K562 (cell line): Measurements from ENCODE around the gene EFHC1. TPM values are rescaled to one million over a fixed set of nuclear protein-coding genes. Genes with fewer than 3 reads are reported as not detected.

Source experiments
- ATAC-seq: fragments of 200-7000 bp; cut with Tn5 transposase; 3 replicates; pipeline ENCODE4 v1.9.1; 2020; ENCODE audit warnings: moderate library complexity
- BruUV-seq: library from RNA; stranded (reverse); fragments of 400-500 nt; replicated peaks from 2 replicates; lab custom pipeline; 2021; lab: Mats Ljungman, UMichigan
- CTCF ChIA-PET: fragments of 300-600 bp; formaldehyde crosslinking; extraction: SDS; loops from one replicate; lab custom pipeline; 2021; ENCODE audit warnings: low intra/inter-chr PET ratio; lab: Yijun Ruan, JAX
- POLR2A ChIA-PET: fragments of 300-600, 350-650 bp; sonication (Branson Sonifier 250); formaldehyde crosslinking; extraction: SDS; loops from one replicate; lab custom pipeline; 2021; ENCODE audit warnings: antibody characterized with exemption, inconsistent platforms; lab: Yijun Ruan, JAX
- DNase-seq, 4 experiments: peaks; one replicate each; pipeline versions ENCODE4 v3.0.0 to v3.0.0-alpha.2; 2011 to 2018; ENCODE audit warnings: low spot score in 3 of 4, mixed read lengths in 3 of 4; ENCODE audit errors: extremely low read depth in 1 of 4
- FAIRE-seq: peaks from 2 replicates; lab custom pipeline; 2011; peaks lifted over from hg19 to GRCh38; lab: Jason Lieb, UNC
- H2AFZ ChIP-seq: 2 replicates; pipeline ENCODE4 v1.6.0; 2011; ENCODE audit warnings: low read depth, low read length, control low read depth, inconsistent platforms
- H3K27ac ChIP-seq: fragments of 200-600 bp; 3 replicates; pipeline ENCODE4 v1.8.0; 2011; ENCODE audit warnings: low read depth, mild to moderate bottlenecking, control low read depth, inconsistent platforms, low read length, moderate library complexity, mixed read lengths; ENCODE audit errors: extremely low read depth
- H3K27me3 ChIP-seq, 2 experiments: fragments of 300-600 bp in 1 of 2; 2 replicates in 1 of 2; 3 replicates in 1 of 2; pipeline versions ENCODE4 v1.6.0 to v1.8.0; 2011; ENCODE audit warnings: inconsistent platforms in 2 of 2, low read length in 2 of 2, mild to moderate bottlenecking in 1 of 2, mixed read lengths in 1 of 2, moderate library complexity in 1 of 2; ENCODE audit not compliant: control insufficient read depth in 2 of 2, insufficient read depth in 2 of 2
- H3K36me3 ChIP-seq: fragments of 300-600 bp; 3 replicates; pipeline ENCODE4 v1.8.0; 2011; ENCODE audit warnings: mild to moderate bottlenecking, low read length, inconsistent platforms; ENCODE audit not compliant: control insufficient read depth, insufficient read depth
- H3K4me1 ChIP-seq, 2 experiments: fragments of 200-600 bp in 1 of 2; replicated peaks in 1 of 2; 2 replicates in 1 of 2; 3 replicates in 1 of 2; pipeline versions ENCODE4 v1.5.1 to v1.8.0; 2011; ENCODE audit warnings: inconsistent platforms in 2 of 2, low read length in 2 of 2, mild to moderate bottlenecking in 1 of 2, mixed read lengths in 1 of 2, moderate library complexity in 1 of 2; ENCODE audit not compliant: control insufficient read depth in 2 of 2, insufficient read depth in 2 of 2
- H3K4me2 ChIP-seq: 2 replicates; pipeline ENCODE4 v1.6.1; 2011; ENCODE audit warnings: low read length, control low read depth, inconsistent platforms, mixed read lengths; ENCODE audit not compliant: insufficient read depth
- H3K4me3 ChIP-seq: fragments of 200-600 bp; sonication (generic), shearing (Covaris generic); 2 replicates; pipeline ENCODE4 v1.5.1; 2016; ENCODE audit warnings: control low read depth, inconsistent platforms
- H3K79me2 ChIP-seq: fragments of 200-600 bp; 3 replicates; pipeline ENCODE4 v1.8.0; 2011; ENCODE audit warnings: low read length, inconsistent platforms; ENCODE audit not compliant: control insufficient read depth, insufficient read depth
- H3K9ac ChIP-seq, 2 experiments: 2 replicates each; pipeline versions ENCODE4 v1.6.0 to v1.6.1; 2011; ENCODE audit warnings: low read depth in 2 of 2, low read length in 2 of 2, control low read depth in 1 of 2, inconsistent platforms in 1 of 2, mild to moderate bottlenecking in 1 of 2, mixed read lengths in 1 of 2; ENCODE audit not compliant: insufficient read depth in 1 of 2
- H3K9me1 ChIP-seq: one replicate; pipeline ENCODE4 v1.6.0; 2011; ENCODE audit warnings: inconsistent platforms, mild to moderate bottlenecking, low read length, moderate library complexity; ENCODE audit not compliant: control insufficient read depth, insufficient read depth
- H3K9me3 ChIP-seq: replicated peaks from 2 replicates; pipeline ENCODE4 v1.5.1; 2011; ENCODE audit warnings: low read depth, low read length, inconsistent platforms; ENCODE audit not compliant: control insufficient read depth, insufficient read depth
- H4K20me1 ChIP-seq: replicated peaks from 2 replicates; pipeline ENCODE4 v1.6.1; 2011; ENCODE audit warnings: low read length, inconsistent platforms, mixed read lengths; ENCODE audit not compliant: control insufficient read depth, insufficient read depth
- CBX5 ChIP-seq: IDR thresholded peaks from 2 replicates; pipeline ENCODE4 v1.6.1; 2014; ENCODE audit warnings: low read depth, borderline replicate concordance
- HDAC1 ChIP-seq, 2 experiments: fragments of 450-650 bp; IDR thresholded peaks; 2 replicates each; pipeline ENCODE4 v1.6.1; 2016 to 2017; ENCODE audit warnings: inconsistent platforms in 1 of 2, mild to moderate bottlenecking in 1 of 2, moderate library complexity in 1 of 2
- MCM7 ChIP-seq, 2 experiments: fragments of 450-650 bp; IDR thresholded peaks; 2 replicates each; pipeline ENCODE4 v1.6.1; 2016 to 2018
- NRF1 ChIP-seq, 2 experiments: fragments of 450-650 bp; IDR thresholded peaks in 1 of 2; conservative IDR thresholded peaks in 1 of 2; 2 replicates each; pipeline ENCODE4 v1.6.1; 2014; ENCODE audit warnings: mild to moderate bottlenecking in 2 of 2
- PHB ChIP-seq: fragments of 250-450 bp; sonication (Bioruptor Pico); IDR thresholded peaks from 2 replicates; pipeline ENCODE4 v1.5.0; 2021
- THAP12 ChIP-seq: fragments of 250-450 bp; sonication (Bioruptor Pico); IDR thresholded peaks from 2 replicates; pipeline ENCODE4 v1.9.0; 2021; ENCODE audit warnings: mild to moderate bottlenecking, inconsistent platforms
- ZBTB49 ChIP-seq: sonication (generic); formaldehyde crosslinking; IDR thresholded peaks from 2 replicates; pipeline ENCODE4 v1.8.0; 2022; ENCODE audit warnings: missing genetic modification reagents, mild to moderate bottlenecking, borderline replicate concordance
- ZFP1 ChIP-seq: fragments of 450-650 bp; formaldehyde crosslinking; IDR thresholded peaks from 2 replicates; pipeline ENCODE4 v1.4.0; 2020; ENCODE audit warnings: mild to moderate bottlenecking, mixed read lengths
- ZFPM2 ChIP-seq: fragments of 250-450 bp; sonication (Bioruptor Pico); IDR thresholded peaks from 2 replicates; pipeline ENCODE4 v1.5.1; 2022; ENCODE audit warnings: mild to moderate bottlenecking
- ZNF354B ChIP-seq: fragments of 250-450 bp; sonication (Bioruptor Pico); IDR thresholded peaks from 2 replicates; pipeline ENCODE4 v1.4.0; 2020
- ZNF408 ChIP-seq: fragments of 250-450 bp; sonication (Bioruptor Pico); IDR thresholded peaks from 2 replicates; pipeline ENCODE4 v1.4.0; 2020; ENCODE audit warnings: low read depth, mild to moderate bottlenecking, moderate library complexity
- WGBS: fragments of 100-300 bp; shearing (Covaris generic); methylation state at CpG from one replicate; pipeline ENCODE4 v1.1.6; 2016; ENCODE audit warnings: low coverage, mixed read lengths; ENCODE audit not compliant: insufficient coverage; ENCODE audit errors: missing lambda C conversion rate; 5-methylcytosine and 5-hydroxymethylcytosine counted together
- in situ Hi-C: fragments of 300-500 bp; cut with MboI; formaldehyde crosslinking; loops from 4 replicates; pipeline ENCODE4 v1.15.0; 2018; ENCODE audit warnings: inconsistent platforms, mixed read lengths
- intact Hi-C: fragments of 100-400 bp; cut with micrococcal nuclease; formaldehyde crosslinking; loops from 2 replicates; pipeline ENCODE4 v1.14.2; 2022
- polyA plus RNA-seq, 8 experiments: library from polyadenylated mRNA; depleted of rRNA in 4 of 8; stranded (reverse) in 5 of 8; unstranded in 3 of 8; fragments of >200 nt; fragmentation: Nextera tagmentation in 2 of 8; fragmentation: Illumina TruSeq in 1 of 8; extraction: Ambion mirVana in 2 of 8; extraction: Trizol in 1 of 8; gene quantifications; 2 replicates each; pipeline versions ENCODE4 v1.2.1 to v1.2.3, GENCODE V29; 2011 to 2014; ENCODE audit warnings: inconsistent platforms in 1 of 8, missing spikeins in 1 of 8
- total RNA-seq, 7 experiments: library from RNA; depleted of rRNA in 6 of 7; stranded (reverse); fragments of >200 nt in 6 of 7; fragmentation: Illumina TruSeq in 2 of 7; extraction: Trizol in 2 of 7; gene quantifications; 2 replicates each; pipeline versions ENCODE4 v1.2.1 to v1.2.3, GENCODE V29; 2011 to 2021; ENCODE audit warnings: low replicate concordance in 1 of 7
- TF ChIP-seq, protein P1 (sequence below): sonication (generic); formaldehyde crosslinking; IDR thresholded peaks from 2 replicates; pipeline ENCODE4 v1.4.0; 2020; ENCODE audit warnings: mild to moderate bottlenecking, missing genetic modification reagents
- TF ChIP-seq, protein P2 (sequence below): IDR thresholded peaks from 3 replicates; pipeline ENCODE4 v1.6.1; 2011; ENCODE audit warnings: borderline replicate concordance, mild to moderate bottlenecking, moderate library complexity; ENCODE audit not compliant: insufficient read length; ENCODE audit errors: extremely low read depth

The EFHC1 gene
- total and polyA plus RNA-seq, 9 of the 15 experiments (the other 6 are each of a cell fraction or from before 2014, with no cell fraction given) = 9.5 to 31.0 (median 14.9) TPM

GRCh38 chr6:52377538-52378221, 42.5 kb upstream of the EFHC1 start:
- ATAC-seq (no peak), DNase-seq (no peak), FAIRE-seq (no peak)
- 17% methylated on average over 3 of the region's 3 CpGs for WGBS
- H4K20me1 ChIP-seq = no peaks in the 10 kb centered on the region
- no peaks in the 10 kb centered on the region for H3K27me3 ChIP-seq
- no peaks in the 10 kb centered on the region for H3K4me1 ChIP-seq
- H3K27ac ChIP-seq = no peak overlapping the region
- no peak overlapping the region for H2AFZ ChIP-seq
- no peak overlapping the region for H3K9ac ChIP-seq
- CTCF ChIA-PET = no interaction called here
- H3K9me3 ChIP-seq = no peaks in the 10 kb centered on the region
- H3K4me3 ChIP-seq = no peak overlapping the region
- intact Hi-C loops (no loop called here), in situ Hi-C loops (no loop called here)
- POLR2A ChIA-PET = interaction anchor here (1.5 kb wide), 1 partner anchor 59 kb away, joined by 5 read pairs; no protein-coding TSS in a partner anchor
- H3K4me2 ChIP-seq = no peak overlapping the region
- peaks cover 6% of the 10 kb centered on the region; the same call in 1 of the 3 replicates for H3K79me2 ChIP-seq
- H3K9me1 ChIP-seq = no peaks in the 10 kb centered on the region
- no TSS peak for BruUV-seq
- H3K36me3 ChIP-seq = peaks cover 3% of the 10 kb centered on the region; the same call in 1 of the 3 replicates
- TF ChIP-seq ZFPM2 (CRISPR knock-in tag) (no peak), PHB (CRISPR knock-in tag) (no peak), HDAC1 (IDR thresholded peaks at IDR 0.05) (no peak), ZBTB49 (CRISPR knock-in tag) (no peak), CBX5 (no peak), ZNF408 (CRISPR knock-in tag) (no peak), MCM7 (IDR thresholded peaks at IDR 0.05) (no peak), ZNF354B (no peak), ZFP1 (no peak), NRF1 (conservative IDR thresholded peaks at IDR 0.05 in 1 of 2, IDR thresholded peaks at IDR 0.05 in 1 of 2) (no peak), THAP12 (CRISPR knock-in tag) (no peak)
- TF ChIP-seq, protein P1, sequence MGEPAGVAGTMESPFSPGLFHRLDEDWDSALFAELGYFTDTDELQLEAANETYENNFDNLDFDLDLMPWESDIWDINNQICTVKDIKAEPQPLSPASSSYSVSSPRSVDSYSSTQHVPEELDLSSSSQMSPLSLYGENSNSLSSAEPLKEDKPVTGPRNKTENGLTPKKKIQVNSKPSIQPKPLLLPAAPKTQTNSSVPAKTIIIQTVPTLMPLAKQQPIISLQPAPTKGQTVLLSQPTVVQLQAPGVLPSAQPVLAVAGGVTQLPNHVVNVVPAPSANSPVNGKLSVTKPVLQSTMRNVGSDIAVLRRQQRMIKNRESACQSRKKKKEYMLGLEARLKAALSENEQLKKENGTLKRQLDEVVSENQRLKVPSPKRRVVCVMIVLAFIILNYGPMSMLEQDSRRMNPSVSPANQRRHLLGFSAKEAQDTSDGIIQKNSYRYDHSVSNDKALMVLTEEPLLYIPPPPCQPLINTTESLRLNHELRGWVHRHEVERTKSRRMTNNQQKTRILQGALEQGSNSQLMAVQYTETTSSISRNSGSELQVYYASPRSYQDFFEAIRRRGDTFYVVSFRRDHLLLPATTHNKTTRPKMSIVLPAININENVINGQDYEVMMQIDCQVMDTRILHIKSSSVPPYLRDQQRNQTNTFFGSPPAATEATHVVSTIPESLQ = no peak
- TF ChIP-seq, protein P2, sequence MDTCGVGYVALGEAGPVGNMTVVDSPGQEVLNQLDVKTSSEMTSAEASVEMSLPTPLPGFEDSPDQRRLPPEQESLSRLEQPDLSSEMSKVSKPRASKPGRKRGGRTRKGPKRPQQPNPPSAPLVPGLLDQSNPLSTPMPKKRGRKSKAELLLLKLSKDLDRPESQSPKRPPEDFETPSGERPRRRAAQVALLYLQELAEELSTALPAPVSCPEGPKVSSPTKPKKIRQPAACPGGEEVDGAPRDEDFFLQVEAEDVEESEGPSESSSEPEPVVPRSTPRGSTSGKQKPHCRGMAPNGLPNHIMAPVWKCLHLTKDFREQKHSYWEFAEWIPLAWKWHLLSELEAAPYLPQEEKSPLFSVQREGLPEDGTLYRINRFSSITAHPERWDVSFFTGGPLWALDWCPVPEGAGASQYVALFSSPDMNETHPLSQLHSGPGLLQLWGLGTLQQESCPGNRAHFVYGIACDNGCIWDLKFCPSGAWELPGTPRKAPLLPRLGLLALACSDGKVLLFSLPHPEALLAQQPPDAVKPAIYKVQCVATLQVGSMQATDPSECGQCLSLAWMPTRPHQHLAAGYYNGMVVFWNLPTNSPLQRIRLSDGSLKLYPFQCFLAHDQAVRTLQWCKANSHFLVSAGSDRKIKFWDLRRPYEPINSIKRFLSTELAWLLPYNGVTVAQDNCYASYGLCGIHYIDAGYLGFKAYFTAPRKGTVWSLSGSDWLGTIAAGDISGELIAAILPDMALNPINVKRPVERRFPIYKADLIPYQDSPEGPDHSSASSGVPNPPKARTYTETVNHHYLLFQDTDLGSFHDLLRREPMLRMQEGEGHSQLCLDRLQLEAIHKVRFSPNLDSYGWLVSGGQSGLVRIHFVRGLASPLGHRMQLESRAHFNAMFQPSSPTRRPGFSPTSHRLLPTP = no peak
